Activated naive CD4-positive, alpha-beta T cell treated with anti-CD3 and anti-CD28 coated beads, Interleukin-2, amount 10 ng/mL, durations not matched to agents 7 days and 5 days (primary cell): Measurements from ENCODE around the gene VASN.
A peak's percentile ranks its signal among the peaks of the same experiment; 100 is the strongest.

ENCODE experiments used
- CTCF ChIA-PET: fragments of 350-600 bp; sonication (Branson Sonifier 250); formaldehyde crosslinking; loops from one replicate; lab custom pipeline; 2021; ENCODE audit warnings: antibody characterized with exemption; lab: Charles Lee
- DNase-seq: peaks from one replicate; pipeline ENCODE4 v3.0.0-alpha.2; 2020
- H3K27ac Mint-ChIP-seq: one replicate; pipeline ENCODE4 v1.8.0; 2021; ENCODE audit warnings: mild to moderate bottlenecking, moderate library complexity, mixed read lengths
- H3K27me3 Mint-ChIP-seq: one replicate; pipeline ENCODE4 v1.8.0; 2021; ENCODE audit warnings: mild to moderate bottlenecking, mixed read lengths
- H3K36me3 Mint-ChIP-seq: one replicate; pipeline ENCODE4 v1.8.0; 2021; ENCODE audit warnings: mixed read lengths
- H3K4me1 Mint-ChIP-seq: one replicate; pipeline ENCODE4 v1.8.0; 2021; ENCODE audit warnings: mixed read lengths
- H3K4me3 Mint-ChIP-seq: one replicate; pipeline ENCODE4 v1.8.0; 2021; ENCODE audit warnings: mild to moderate bottlenecking, moderate library complexity, mixed read lengths
- H3K9me3 Mint-ChIP-seq: one replicate; pipeline ENCODE4 v1.8.0; 2021; ENCODE audit warnings: mixed read lengths

Gene VASN

DNA sequence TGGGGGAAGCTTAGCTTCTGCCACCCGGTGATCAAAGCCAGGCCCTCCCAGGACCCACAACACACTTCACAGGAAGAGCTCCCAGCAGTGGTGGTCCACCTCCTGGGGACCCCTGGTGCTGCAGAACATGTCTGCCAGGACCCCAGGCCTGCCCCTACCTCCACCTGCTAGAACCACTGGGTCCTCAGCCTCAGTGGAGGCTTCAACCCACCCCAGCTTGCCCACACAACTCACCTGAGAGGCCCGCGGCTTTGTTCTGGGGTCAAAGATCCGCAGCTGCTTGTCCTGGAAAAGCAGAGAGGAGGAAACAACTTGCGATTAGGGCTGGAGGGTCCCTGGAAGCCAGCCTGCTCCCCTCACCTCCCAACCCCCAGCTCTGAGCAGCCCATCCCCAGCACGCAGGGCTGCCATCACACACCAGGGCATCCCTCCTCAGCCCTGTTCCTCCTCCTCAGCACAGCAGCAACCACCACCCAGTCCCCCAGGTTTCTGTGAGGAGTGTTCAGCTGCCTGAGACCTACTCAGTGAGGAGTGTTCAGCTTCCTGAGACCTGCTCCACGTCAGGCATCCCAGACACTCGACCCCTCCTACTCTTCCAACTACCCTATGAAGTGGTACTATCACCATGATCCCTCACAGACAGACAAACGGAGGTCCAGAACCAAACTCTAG is 23.5 kb downstream of the VASN start:
- CTCF ChIA-PET, result interaction anchor here (1.4 kb wide), 1 partner anchor 9 kb away, joined by 11 read pairs; no protein-coding TSS in a partner anchor
- no peak overlapping the region for H3K27ac Mint-ChIP-seq
- no peak overlapping the region for H3K4me3 Mint-ChIP-seq
- no peak for DNase-seq
- H3K9me3 Mint-ChIP-seq, result no peaks in the 10 kb centered on the region
- no peaks in the 10 kb centered on the region for H3K27me3 Mint-ChIP-seq
- no peaks in the 10 kb centered on the region for H3K4me1 Mint-ChIP-seq
- peaks cover 46% of the 10 kb centered on the region for H3K36me3 Mint-ChIP-seq

DNA sequence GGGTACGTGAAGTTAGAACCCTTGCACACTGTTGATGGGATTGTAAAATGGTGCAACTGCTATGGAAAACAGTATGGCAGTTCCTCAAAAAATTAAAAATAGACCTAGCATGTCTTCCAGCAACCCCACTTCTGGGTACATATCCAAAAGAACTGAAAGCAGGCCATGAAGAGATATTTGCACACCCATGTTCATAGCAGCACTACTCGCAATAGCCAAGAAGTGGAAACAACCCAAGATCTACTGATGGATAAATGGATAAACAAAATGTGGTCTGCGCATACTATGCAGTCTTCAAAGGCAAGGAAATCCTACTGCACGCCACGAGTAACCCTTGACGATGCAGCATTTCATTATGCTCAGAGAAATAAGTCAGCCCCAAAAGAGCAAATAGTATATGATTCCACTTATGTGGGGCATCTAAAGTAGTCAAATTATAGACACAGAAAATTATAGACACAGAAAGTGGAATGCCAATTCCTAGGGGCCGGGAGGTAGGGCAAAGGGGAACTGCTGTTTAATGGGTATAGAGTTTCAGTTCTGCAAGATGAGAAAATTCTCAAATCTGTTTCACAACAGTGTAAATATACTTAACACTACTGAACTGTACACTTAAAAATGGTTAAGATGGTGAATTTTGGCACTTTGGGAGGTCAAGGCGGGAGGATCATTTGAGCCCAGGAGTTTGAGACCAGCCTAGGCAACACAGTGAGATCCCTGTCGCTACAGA is 27.5 kb downstream of the VASN start:
- CTCF ChIA-PET, result interaction anchor here (0.6 to 1.6 kb wide), 4 partner anchors 40 to 345 kb away, joined by 3 to 5 read pairs (median 3); no protein-coding TSS in a partner anchor
- Mint-ChIP-seq H3K9me3 (no peaks in the 10 kb centered on the region), H3K27me3 (no peaks in the 10 kb centered on the region), H3K36me3 (peaks cover 47% of the 10 kb centered on the region), H3K4me3 (no peak overlapping the region), H3K27ac (no peak overlapping the region), H3K4me1 (peaks cover 2% of the 10 kb centered on the region)
- no peak for DNase-seq

DNA sequence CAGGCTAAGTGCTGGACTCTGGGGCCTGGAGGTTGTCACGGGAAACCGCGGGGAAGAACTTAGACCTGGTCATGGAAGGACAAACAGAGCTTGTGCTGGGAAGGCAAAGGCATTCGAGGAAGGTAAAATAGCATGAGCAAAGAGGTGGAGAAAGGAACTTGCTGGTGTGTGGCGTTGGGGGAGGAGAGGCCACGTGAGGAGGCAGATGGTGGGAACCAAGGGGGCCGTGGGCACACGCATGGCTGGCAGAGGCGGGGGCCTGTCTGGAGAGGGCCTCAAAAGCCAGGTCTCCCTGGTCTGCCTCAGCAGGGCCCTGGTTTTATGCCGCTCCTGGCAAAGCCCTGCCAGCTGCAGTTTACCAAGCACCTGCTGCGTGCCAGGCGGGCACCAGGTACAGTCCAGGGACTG is 29.4 kb downstream of the VASN start:
- peaks cover 8% of the 10 kb centered on the region for H3K4me1 Mint-ChIP-seq
- no peaks in the 10 kb centered on the region for H3K9me3 Mint-ChIP-seq
- H3K4me3 Mint-ChIP-seq, result no peak overlapping the region
- peaks cover 46% of the 10 kb centered on the region for H3K36me3 Mint-ChIP-seq
- CTCF ChIA-PET, result interaction anchor here (0.6 to 2.7 kb wide), 4 partner anchors 9 to 555 kb away, joined by 3 to 10 read pairs (median 5); no protein-coding TSS in a partner anchor
- no peak overlapping the region for H3K27ac Mint-ChIP-seq
- no peak for DNase-seq
- H3K27me3 Mint-ChIP-seq, result no peaks in the 10 kb centered on the region

DNA sequence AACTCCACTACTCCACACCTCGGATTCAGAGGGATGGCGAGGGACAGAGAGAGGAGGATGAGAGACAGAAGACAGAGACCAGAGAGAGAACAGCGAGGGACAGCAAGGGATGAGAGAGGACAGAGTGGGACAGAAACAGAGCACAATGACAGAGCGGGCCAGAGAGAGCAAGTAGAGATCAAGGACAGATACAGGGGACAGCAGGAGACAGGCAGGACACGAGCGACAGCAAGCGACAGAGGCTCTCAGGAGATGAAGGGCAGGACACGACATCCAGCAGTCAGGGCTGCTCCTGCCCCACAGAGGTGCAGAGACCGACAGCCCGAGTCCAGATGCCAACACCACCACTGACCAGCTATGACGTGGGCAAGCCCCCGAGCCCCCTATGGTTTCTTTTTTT is 29.9 kb downstream of the VASN start:
- no peak for DNase-seq
- Mint-ChIP-seq H3K9me3 (no peaks in the 10 kb centered on the region), H3K27ac (no peak overlapping the region), H3K27me3 (no peaks in the 10 kb centered on the region), H3K4me3 (no peak overlapping the region), H3K36me3 (peaks cover 45% of the 10 kb centered on the region), H3K4me1 (peaks cover 8% of the 10 kb centered on the region)
- CTCF ChIA-PET, result interaction anchor here (0.6 to 4.8 kb wide), 7 partner anchors 8 to 554 kb away, joined by 3 to 38 read pairs (median 7); partner anchors contain the start of gene CORO7

DNA sequence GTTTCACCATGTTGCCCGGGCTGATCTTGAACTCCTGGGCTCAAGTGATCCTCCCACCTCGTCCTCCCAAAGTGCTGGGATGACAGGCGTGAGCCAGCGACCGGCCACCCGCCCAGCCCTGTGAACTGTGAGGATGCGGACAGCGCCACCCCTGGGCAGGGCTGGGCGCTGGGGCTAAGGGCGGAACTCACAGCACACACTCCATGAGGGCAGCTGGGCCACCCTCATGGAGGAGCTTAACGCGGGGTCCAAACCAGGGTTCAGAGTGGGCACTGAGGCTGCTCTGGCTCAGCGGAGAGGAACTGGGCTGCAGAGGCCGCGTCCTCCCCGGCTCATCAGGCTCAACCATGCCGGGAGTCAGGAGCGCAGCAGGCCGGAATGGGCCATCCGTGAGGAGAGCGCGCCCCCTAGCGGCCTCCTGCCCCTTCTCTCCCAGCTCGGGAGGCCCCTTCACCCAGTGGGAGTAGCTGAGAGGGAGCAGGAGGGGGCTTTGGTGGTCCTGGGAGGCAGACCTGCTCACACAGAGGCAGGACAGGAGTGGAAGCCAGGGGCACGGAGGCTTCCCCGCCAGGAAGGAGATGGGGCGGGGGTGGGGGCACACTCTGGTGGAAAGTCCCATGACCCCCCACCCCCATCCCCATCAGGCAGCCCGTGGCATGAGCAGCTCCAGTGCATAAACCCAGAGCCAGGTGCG is 30.9 kb downstream of the VASN start:
- Mint-ChIP-seq H3K4me3 (no peak overlapping the region), H3K27ac (no peak overlapping the region), H3K27me3 (no peaks in the 10 kb centered on the region), H3K4me1 (peaks cover 8% of the 10 kb centered on the region), H3K36me3 (peaks cover 44% of the 10 kb centered on the region), H3K9me3 (no peaks in the 10 kb centered on the region)
- DNase-seq, result peak; percentile 76
- CTCF ChIA-PET, result interaction anchor here (0.6 to 4.8 kb wide), 27 partner anchors 7 to 599 kb away, joined by 3 to 38 read pairs (median 4); partner anchors contain the start of genes CORO7, HMOX2 and PAM16

DNA sequence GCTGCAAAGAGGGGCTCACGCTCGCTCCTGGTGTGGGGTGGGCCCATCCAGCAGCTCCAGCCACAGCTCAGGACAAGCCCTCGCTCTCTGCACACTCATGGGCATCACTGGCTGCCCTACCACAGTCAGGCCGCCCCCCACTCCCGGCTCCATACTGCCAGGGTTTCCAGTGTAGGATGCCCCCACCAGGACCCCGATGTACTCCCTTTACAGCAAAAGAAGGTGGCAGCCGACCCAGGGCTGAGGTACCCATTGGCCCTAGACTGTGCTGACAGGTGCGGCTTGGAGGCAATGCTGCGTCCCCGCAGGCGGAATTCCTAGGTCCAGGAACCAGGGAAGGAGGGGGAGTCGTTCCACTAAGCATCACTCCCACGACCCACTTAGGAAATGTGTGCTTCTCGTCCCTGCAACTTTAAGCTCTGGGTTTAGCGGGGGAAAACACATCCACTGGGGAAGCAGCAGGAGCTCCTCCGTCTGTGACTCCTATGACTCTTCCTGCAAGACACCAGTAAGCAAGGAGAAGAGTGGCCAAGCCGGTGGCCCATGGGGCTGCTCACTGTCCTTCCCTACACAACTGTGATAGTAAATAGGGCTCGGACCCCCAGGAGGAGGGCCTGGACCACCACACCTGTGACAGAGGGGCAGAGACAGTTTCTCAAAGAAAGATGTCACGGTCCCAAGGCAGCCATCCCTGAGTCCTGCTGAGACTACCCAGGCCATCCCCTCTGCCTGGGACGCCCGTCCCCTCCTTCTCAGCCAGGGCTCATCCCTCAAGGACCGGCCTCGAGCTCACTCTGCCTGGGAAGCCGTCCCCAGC is 31.7 kb downstream of the VASN start:
- Mint-ChIP-seq H3K27ac (peak overlapping the region; percentile 45), H3K27me3 (no peaks in the 10 kb centered on the region), H3K4me3 (no peak overlapping the region), H3K9me3 (no peaks in the 10 kb centered on the region), H3K36me3 (peaks cover 48% of the 10 kb centered on the region), H3K4me1 (peaks cover 8% of the 10 kb centered on the region)
- DNase-seq, result no peak
- CTCF ChIA-PET, result interaction anchor here (0.6 to 4.8 kb wide), 30 partner anchors 8 to 367 kb away, joined by 3 to 38 read pairs (median 4); partner anchors contain the start of genes CORO7, HMOX2 and PAM16

DNA sequence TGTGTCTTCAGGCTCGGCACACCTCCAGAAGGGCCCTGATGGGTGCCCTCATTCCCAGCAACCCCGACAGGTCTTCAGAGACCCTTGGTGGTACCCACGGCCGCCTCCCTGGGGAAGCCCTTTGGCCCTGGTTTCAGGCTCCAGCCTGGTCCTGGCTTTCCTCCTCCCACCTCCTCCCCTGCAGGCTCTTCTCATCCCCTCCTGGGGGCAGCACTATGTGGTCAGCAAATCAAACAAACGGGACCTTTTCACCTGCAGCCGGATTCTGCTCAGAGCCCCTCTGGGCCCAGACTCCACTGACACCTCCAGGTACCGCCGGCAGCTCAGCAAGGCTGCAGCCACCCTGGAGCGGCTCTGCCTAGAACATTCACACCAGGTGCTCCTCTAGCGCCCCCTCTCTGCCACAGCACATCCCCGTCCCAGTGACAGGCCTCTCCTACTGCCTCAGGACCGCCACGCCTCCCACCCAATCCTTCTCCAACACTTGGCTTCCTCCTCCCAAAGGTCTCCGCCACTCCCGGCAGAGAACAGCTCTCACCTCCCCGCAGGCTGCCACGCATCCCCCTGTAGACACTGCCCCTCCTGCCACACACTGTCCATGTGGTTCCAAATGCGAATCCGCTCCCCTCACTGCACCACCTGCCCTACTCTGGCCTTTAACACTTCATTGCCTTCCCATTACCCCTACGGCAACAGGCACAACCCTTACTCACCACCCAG is 32.8 kb downstream of the VASN start:
- H3K9me3 Mint-ChIP-seq, result no peaks in the 10 kb centered on the region
- H3K36me3 Mint-ChIP-seq, result peaks cover 42% of the 10 kb centered on the region
- CTCF ChIA-PET, result interaction anchor here (0.6 to 4.8 kb wide), 13 partner anchors 9 to 212 kb away, joined by 3 to 38 read pairs (median 4); partner anchors contain the start of genes CORO7 and HMOX2
- peak; percentile 66 for DNase-seq
- no peaks in the 10 kb centered on the region for H3K27me3 Mint-ChIP-seq
- peak overlapping the region; percentile 29 for H3K27ac Mint-ChIP-seq
- no peak overlapping the region for H3K4me3 Mint-ChIP-seq
- H3K4me1 Mint-ChIP-seq, result peaks cover 8% of the 10 kb centered on the region

DNA sequence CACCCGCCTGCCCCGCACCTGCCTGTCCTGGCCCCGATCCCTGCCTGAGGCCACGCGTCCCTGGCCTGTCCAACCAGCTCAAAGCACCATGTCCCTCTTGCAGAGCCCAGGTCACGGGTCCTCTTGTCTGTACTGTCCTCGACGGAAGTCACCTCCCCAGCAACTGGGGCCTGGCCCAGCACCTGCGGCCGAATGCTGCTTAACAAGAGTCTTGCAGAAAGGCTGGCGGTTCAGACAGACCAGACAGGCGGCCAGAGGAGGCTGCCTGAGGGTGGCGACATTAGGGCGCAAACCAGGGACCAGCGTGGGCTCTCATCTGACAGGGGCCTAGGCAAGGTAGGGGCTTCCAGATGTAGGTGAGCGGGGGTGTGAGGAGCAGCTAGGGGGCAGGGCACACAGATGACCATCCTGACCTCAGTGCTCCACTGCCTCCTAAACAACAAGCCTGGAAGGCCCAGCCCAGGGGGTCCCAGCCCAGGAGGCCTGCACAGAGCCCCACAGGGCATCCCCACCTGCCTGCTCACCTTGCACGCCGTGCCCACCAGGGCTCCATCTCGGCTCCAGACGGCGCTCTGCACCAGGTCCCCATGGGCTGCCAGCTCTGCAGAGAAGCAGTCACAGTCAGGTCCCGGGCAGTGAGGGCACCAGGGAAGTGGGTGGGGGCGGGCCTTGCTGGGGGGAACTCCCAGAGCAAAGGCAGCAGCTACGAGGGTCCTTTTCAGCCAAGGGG is 33.5 kb downstream of the VASN start:
- no peak for DNase-seq
- Mint-ChIP-seq H3K27me3 (no peaks in the 10 kb centered on the region), H3K9me3 (no peaks in the 10 kb centered on the region), H3K36me3 (peaks cover 37% of the 10 kb centered on the region), H3K4me3 (no peak overlapping the region), H3K4me1 (peaks cover 10% of the 10 kb centered on the region), H3K27ac (peak overlapping the region; percentile 24)
- CTCF ChIA-PET, result interaction anchor here (0.6 to 4.8 kb wide), 6 partner anchors 9 to 211 kb away, joined by 3 to 38 read pairs (median 6); partner anchors contain the start of gene CORO7

DNA sequence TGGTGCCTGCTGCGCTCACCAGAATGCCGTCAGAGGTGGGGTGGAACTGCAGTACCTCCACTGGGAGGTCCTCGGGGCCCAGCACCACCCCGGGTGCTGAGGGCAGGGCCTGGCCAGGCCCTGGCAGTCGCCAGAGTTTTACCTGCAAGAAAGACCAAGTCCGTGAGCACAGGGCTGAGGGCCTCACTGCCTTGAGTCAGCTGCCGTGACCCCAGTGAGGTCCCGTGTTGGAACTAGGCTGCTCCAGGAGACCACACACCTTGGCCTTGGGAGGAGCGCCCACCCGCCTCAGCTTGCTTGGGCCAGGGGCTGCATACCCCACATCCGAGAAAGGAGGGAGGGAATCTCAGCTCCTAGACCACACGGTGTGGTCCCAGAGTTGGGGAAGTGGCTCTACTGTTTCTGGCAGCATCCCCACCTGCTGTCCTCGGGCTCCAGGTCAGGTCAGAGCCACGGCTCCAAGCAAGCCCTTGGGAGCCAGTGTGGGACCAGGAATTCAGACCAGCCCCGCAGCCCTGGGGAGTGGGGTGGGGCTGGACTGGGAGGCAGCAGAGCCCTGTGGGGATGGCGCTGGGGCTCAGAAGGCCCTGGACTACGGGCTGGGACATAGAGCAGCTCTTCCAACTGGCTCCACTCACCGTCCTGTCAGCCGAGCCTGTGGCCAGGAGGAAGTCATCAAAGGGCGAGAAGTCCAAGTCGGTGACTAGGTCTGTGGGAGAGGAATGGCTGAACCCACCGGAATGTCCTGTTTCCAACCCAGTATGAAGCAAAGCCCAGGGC is 36.1 kb downstream of the VASN start:
- Mint-ChIP-seq H3K4me3 (no peak overlapping the region), H3K36me3 (peaks cover 41% of the 10 kb centered on the region), H3K27ac (no peak overlapping the region), H3K27me3 (no peaks in the 10 kb centered on the region), H3K4me1 (peaks cover 28% of the 10 kb centered on the region), H3K9me3 (no peaks in the 10 kb centered on the region)
- CTCF ChIA-PET, result no interaction called here
- DNase-seq, result no peak

DNA sequence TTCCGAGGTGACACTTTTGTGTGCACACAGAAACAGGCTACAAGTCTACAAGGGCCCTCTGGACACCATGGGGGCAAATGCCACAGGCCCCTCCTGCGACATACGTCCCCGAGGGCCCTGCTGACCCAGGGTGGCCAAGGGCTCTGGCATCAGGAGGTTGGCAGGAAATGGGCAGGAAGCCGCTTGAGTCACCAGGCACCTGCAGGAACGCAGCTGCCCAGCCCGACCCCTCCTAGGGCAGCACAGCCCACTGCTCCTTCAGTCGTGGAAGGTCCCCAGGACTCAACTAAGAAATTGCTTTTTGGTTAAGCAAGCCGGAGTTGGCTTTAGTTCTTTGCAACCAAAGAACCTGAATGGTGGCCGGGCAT is 36.7 kb downstream of the VASN start:
- no peak overlapping the region for H3K27ac Mint-ChIP-seq
- peaks cover 34% of the 10 kb centered on the region for H3K4me1 Mint-ChIP-seq
- H3K27me3 Mint-ChIP-seq, result no peaks in the 10 kb centered on the region
- no peaks in the 10 kb centered on the region for H3K9me3 Mint-ChIP-seq
- no peak overlapping the region for H3K4me3 Mint-ChIP-seq
- H3K36me3 Mint-ChIP-seq, result peaks cover 45% of the 10 kb centered on the region
- CTCF ChIA-PET, result no interaction called here
- DNase-seq, result no peak

DNA sequence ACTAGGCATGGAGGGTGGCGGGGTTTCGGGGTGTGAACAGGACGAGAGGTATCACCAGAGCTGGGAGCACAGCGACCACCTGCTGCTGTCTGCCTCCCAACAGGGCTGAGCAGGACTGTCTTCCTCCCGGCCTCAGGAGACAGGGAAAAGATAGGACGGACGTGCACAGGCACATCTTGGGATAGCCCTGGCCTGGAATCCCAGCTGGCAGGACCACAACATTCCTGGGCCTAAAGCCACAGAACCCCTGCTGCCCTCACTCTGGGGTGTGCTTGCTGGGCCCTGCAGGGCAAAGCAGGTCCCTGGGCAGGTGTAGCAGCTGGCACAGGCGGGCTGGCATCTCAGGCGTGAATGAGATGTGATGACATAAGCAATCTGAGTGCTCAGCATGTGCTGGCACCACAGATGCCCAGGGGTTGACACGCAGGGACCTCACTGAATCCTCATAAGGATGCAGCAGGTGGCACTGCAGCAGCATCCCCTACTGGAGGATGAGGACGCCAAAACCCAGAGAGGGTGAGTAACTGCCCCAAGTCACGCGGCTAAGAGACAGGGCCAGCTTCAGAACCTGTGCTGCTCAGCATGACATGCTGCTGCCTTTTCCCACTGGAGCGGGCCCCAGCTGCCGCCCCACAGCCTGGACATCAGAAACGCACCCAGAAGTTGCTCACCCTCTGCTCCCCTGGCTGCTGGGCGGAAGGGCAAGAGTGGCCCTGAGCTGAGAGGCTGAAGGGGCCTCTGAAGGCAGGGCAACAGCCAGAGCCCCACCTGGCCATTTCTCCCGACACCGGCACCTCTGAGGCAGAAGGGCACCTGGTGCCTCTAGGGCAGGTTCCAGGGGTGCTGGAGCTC is 37.7 kb downstream of the VASN start:
- H3K9me3 Mint-ChIP-seq, result no peaks in the 10 kb centered on the region
- CTCF ChIA-PET, result interaction anchor here (0.7 to 1.6 kb wide), 2 partner anchors 9 to 176 kb away, joined by 3 to 6 read pairs; no protein-coding TSS in a partner anchor
- DNase-seq, result no peak
- no peaks in the 10 kb centered on the region for H3K27me3 Mint-ChIP-seq
- peaks cover 44% of the 10 kb centered on the region for H3K36me3 Mint-ChIP-seq
- no peak overlapping the region for H3K4me3 Mint-ChIP-seq
- peaks cover 42% of the 10 kb centered on the region for H3K4me1 Mint-ChIP-seq
- no peak overlapping the region for H3K27ac Mint-ChIP-seq
